HepG2 (cell line): Measurements from ENCODE around the gene ACSM5. TPM values are rescaled to one million over a fixed set of nuclear protein-coding genes. Genes with fewer than 3 reads are reported as not detected.

Experiments used
- GMEB1 ChIP-seq: sonication (generic); formaldehyde crosslinking; IDR thresholded peaks from 2 replicates; pipeline ENCODE4 v1.5.1; 2020; ENCODE audit warnings: missing genetic modification reagents, mild to moderate bottlenecking, borderline replicate concordance
- HHEX ChIP-seq: IDR thresholded peaks from 2 replicates; pipeline ENCODE4 v1.6.1; 2016; ENCODE audit warnings: control low read depth
- MAFK ChIP-seq, 2 experiments: IDR thresholded peaks in 1 of 2; conservative IDR thresholded peaks in 1 of 2; 2 replicates each; pipeline ENCODE4 v1.6.1; 2011; ENCODE audit warnings: improper control_type of control experiment in 2 of 2, low read length in 2 of 2
- NR2F6 ChIP-seq, 2 experiments: IDR thresholded peaks; 2 replicates each; pipeline ENCODE4 v1.6.1; 2016; ENCODE audit warnings: antibody characterized with exemption in 1 of 2, mild to moderate bottlenecking in 1 of 2
- PPARG ChIP-seq: conservative IDR thresholded peaks from 2 replicates; pipeline ENCODE4 v1.6.1; 2016; ENCODE audit warnings: missing biosample characterization, missing genetic modification reagents
- PRPF4 ChIP-seq: fragments of 200-400 bp; formaldehyde crosslinking; IDR thresholded peaks from 2 replicates; pipeline ENCODE4 v1.6.1; 2016; ENCODE audit warnings: low read length, low read depth; ENCODE audit not compliant: poor library complexity, severe bottlenecking
- SUZ12 ChIP-seq: fragments of 150-350 bp; IDR thresholded peaks from 2 replicates; pipeline ENCODE4 v1.6.1; 2014; ENCODE audit warnings: low read depth, low read length
- SYNCRIP ChIP-seq: fragments of 200-400 bp; formaldehyde crosslinking; IDR thresholded peaks from 2 replicates; pipeline ENCODE4 v1.6.1; 2018; ENCODE audit warnings: mild to moderate bottlenecking, low read depth, low read length; ENCODE audit not compliant: insufficient read depth
- TEAD3 ChIP-seq: optimal IDR thresholded peaks from 2 replicates; pipeline ENCODE3; 2016; ENCODE audit warnings: borderline replicate concordance
- TOE1 ChIP-seq: sonication (generic); formaldehyde crosslinking; IDR thresholded peaks from 2 replicates; pipeline ENCODE4 v1.4.0; 2020; ENCODE audit warnings: mild to moderate bottlenecking, missing genetic modification reagents
- TP53 ChIP-seq: sonication (generic); formaldehyde crosslinking; conservative IDR thresholded peaks from 2 replicates; pipeline ENCODE4 v1.4.0; 2020; ENCODE audit warnings: missing genetic modification reagents
- ZBTB1 ChIP-seq: sonication (generic); formaldehyde crosslinking; IDR thresholded peaks from 2 replicates; pipeline ENCODE4 v1.4.0; 2020; ENCODE audit warnings: missing genetic modification reagents, borderline replicate concordance
- ZC3H4 ChIP-seq: sonication (generic); formaldehyde crosslinking; IDR thresholded peaks from 2 replicates; pipeline ENCODE4 v1.4.0; 2020; ENCODE audit warnings: missing genetic modification reagents, borderline replicate concordance
- ZFP62 ChIP-seq: sonication (generic); formaldehyde crosslinking; IDR thresholded peaks from 2 replicates; pipeline ENCODE4 v1.4.0; 2020; ENCODE audit warnings: missing genetic modification reagents
- ZHX2 ChIP-seq, 2 experiments: sonication (generic) in 1 of 2; formaldehyde crosslinking in 1 of 2; IDR thresholded peaks; 2 replicates each; pipeline versions ENCODE4 v1.6.1 to v1.9.0; 2014 to 2022; ENCODE audit warnings: antibody characterized with exemption in 1 of 2, borderline replicate concordance in 1 of 2, inconsistent platforms in 1 of 2, low read depth in 1 of 2, missing genetic modification reagents in 1 of 2
- ZNF460 ChIP-seq: sonication (generic); formaldehyde crosslinking; IDR thresholded peaks from 2 replicates; pipeline ENCODE4 v1.5.1; 2020; ENCODE audit warnings: missing genetic modification reagents, mild to moderate bottlenecking, borderline replicate concordance
- ZNF550 ChIP-seq: sonication (generic); formaldehyde crosslinking; IDR thresholded peaks from 2 replicates; pipeline ENCODE4 v1.4.0; 2020; ENCODE audit warnings: mild to moderate bottlenecking, missing genetic modification reagents, borderline replicate concordance
- ZNF563 ChIP-seq: sonication (generic); formaldehyde crosslinking; IDR thresholded peaks from 2 replicates; pipeline ENCODE4 v1.8.0; 2022; ENCODE audit warnings: mild to moderate bottlenecking, moderate library complexity, missing genetic modification reagents
- ZNF589 ChIP-seq: sonication (generic); formaldehyde crosslinking; conservative IDR thresholded peaks from 2 replicates; pipeline ENCODE4 v1.8.0; 2022; ENCODE audit warnings: mild to moderate bottlenecking, moderate library complexity, missing genetic modification reagents
- ZNF670 ChIP-seq: sonication (generic); formaldehyde crosslinking; IDR thresholded peaks from 2 replicates; pipeline ENCODE4 v1.8.0; 2022; ENCODE audit warnings: mild to moderate bottlenecking, missing genetic modification reagents, borderline replicate concordance
- ZNF704 ChIP-seq: sonication (generic); formaldehyde crosslinking; IDR thresholded peaks from 2 replicates; pipeline ENCODE4 v1.8.1; 2023; ENCODE audit warnings: mild to moderate bottlenecking, inconsistent platforms, moderate library complexity, missing genetic modification reagents, borderline replicate concordance
- ZSCAN25 ChIP-seq: sonication (generic); formaldehyde crosslinking; IDR thresholded peaks from 2 replicates; pipeline ENCODE4 v1.8.0; 2022; ENCODE audit warnings: mild to moderate bottlenecking, missing genetic modification reagents
- polyA plus RNA-seq, 8 experiments: library from polyadenylated mRNA; depleted of rRNA in 3 of 8; stranded (reverse) in 7 of 8; unstranded in 1 of 8; fragments of >200 nt; fragmentation: Illumina TruSeq in 4 of 8; extraction: Trizol in 4 of 8; gene quantifications; 2 replicates each; pipeline versions ENCODE4 v1.2.1 to v1.2.3, GENCODE V29; 2011 to 2016; ENCODE audit warnings: low read depth in 4 of 8, missing spikeins in 1 of 8, mixed read lengths in 1 of 8; ENCODE audit not compliant: insufficient read depth in 1 of 8
- total RNA-seq, 5 experiments: library from RNA; depleted of rRNA; stranded (reverse); fragments of >200 nt; fragmentation: Illumina TruSeq; extraction: Trizol; gene quantifications; 2 replicates each; pipeline ENCODE4 v1.2.3, GENCODE V29; 2016; ENCODE audit warnings: low read depth in 1 of 5

ACSM5 gene
- total and polyA plus RNA-seq, 2 of the 13 experiments (the other 11 are each of a cell fraction or from before 2014, with no cell fraction given), result 9.1 to 15.0 TPM

GRCh38 chr16:20397468-20398074 is 11.8 kb upstream of the ACSM5 start (continued):
- no peak for TF ChIP-seq PPARG
- peak; percentile 54; the same call in 1 of the 2 replicates for TF ChIP-seq ZSCAN25
- no peak for TF ChIP-seq ZBTB1 (CRISPR knock-in tag)
- TF ChIP-seq ZNF670 (CRISPR knock-in tag), result no peak
- no peak; the same call in 1 of the 2 replicates for TF ChIP-seq ZNF460 (CRISPR knock-in tag)
- TF ChIP-seq SYNCRIP, result no peak
- TF ChIP-seq MAFK (conservative IDR thresholded peaks at IDR 0.05 in 1 of 2, IDR thresholded peaks at IDR 0.05 in 1 of 2; ENCODE audit: low read length in 2 of 2), result no peak
- TF ChIP-seq GMEB1 (CRISPR knock-in tag), result no peak
- TF ChIP-seq TOE1 (CRISPR knock-in tag), result no peak
- TF ChIP-seq HHEX (CRISPR knock-in tag), result no peak; the same call in 1 of the 2 replicates
- TF ChIP-seq ZNF563 (CRISPR knock-in tag), result no peak
- no peak for TF ChIP-seq TP53 (CRISPR knock-in tag)
- no peak for TF ChIP-seq SUZ12
- 0 out of 2 replicates have a peak, but pooled peaks have one; percentile 64 for TF ChIP-seq ZNF550 (CRISPR knock-in tag)
- no peak for TF ChIP-seq PRPF4
- no peak for TF ChIP-seq ZFP62 (CRISPR knock-in tag)
- peak; percentile 33 for TF ChIP-seq TEAD3 (CRISPR knock-in tag)
- no peak for TF ChIP-seq ZHX2 (IDR thresholded peaks at IDR 0.05; ENCODE audit: low read depth)
- no peak for TF ChIP-seq ZHX2 (CRISPR knock-in tag; IDR thresholded peaks at IDR 0.05; ENCODE audit: borderline replicate concordance)
- TF ChIP-seq ZC3H4 (CRISPR knock-in tag), result no peak
- TF ChIP-seq ZNF589 (CRISPR knock-in tag), result no peak
- no peak for TF ChIP-seq ZNF704
- TF ChIP-seq NR2F6 (IDR thresholded peaks at IDR 0.05), result peak; percentile 66
- peak; percentile 74 for TF ChIP-seq NR2F6 (CRISPR knock-in tag; IDR thresholded peaks at IDR 0.05)
